HUES48 (cell line): Measurements from ENCODE around the gene SLC6A1.

Experiments used
- H3K27ac ChIP-seq: one replicate; pipeline ENCODE4 v1.7.0; 2013; ENCODE audit warnings: low read depth, low read length, inconsistent platforms
- H3K27me3 ChIP-seq: 2 replicates; pipeline ENCODE4 v1.6.1; 2013; ENCODE audit warnings: mild to moderate bottlenecking, low read length; ENCODE audit not compliant: control insufficient read depth, insufficient read depth
- H3K36me3 ChIP-seq: 2 replicates; pipeline ENCODE4 v1.6.1; 2013; ENCODE audit warnings: low read length; ENCODE audit not compliant: control insufficient read depth, insufficient read depth
- H3K4me1 ChIP-seq: 2 replicates; pipeline ENCODE4 v1.6.1; 2013; ENCODE audit warnings: mild to moderate bottlenecking, low read length; ENCODE audit not compliant: control insufficient read depth, insufficient read depth
- H3K4me3 ChIP-seq: 2 replicates; pipeline ENCODE4 v1.5.1; 2013; ENCODE audit warnings: mild to moderate bottlenecking, low read depth, low read length
- H3K9ac ChIP-seq: 2 replicates; pipeline ENCODE4 v1.6.1; 2013; ENCODE audit warnings: mild to moderate bottlenecking, low read depth, low read length, moderate library complexity
- H3K9me3 ChIP-seq: 2 replicates; pipeline ENCODE4 v1.6.1; 2013; ENCODE audit warnings: low read length; ENCODE audit not compliant: control insufficient read depth, insufficient read depth

SLC6A1 gene

DNA sequence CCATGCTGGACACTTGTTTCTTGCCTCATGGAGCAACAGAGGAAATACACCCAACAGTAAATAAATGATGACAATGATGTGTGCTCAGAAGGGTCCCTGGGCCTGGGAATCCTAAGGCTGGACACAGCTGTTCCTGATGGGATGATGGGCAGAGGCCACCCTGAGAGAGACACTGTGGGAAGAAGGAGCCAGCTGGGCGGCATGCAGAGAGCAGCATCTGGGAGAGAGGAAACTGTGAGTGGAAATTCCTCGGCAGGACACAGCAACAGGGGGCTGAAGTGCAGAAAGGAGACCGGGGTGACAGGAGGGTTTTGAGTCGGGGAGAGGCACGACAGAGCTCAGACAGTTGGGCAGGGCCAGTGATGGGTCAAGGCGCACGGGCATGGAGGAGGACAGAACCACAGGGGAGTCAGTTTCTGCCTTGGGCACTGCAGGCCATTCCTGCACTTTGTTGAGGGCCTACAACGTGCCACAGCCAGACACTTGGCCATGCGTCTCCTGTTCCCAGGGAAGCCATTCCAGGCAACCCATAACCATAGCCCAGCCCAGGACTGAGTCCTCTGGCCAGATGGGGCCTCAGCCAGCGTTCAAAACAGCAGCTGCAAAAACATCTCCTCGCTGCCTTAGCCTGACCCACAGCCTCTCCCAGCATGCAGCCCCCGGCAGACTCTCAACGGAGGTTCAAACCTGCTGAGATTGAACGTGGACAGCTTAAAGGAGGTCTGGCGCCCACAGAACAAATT is 36.7 kb upstream of the SLC6A1 start:
- no peaks in the 10 kb centered on the region for H3K36me3 ChIP-seq
- no peak overlapping the region for H3K4me3 ChIP-seq
- H3K9ac ChIP-seq = no peak overlapping the region
- H3K9me3 ChIP-seq = no peaks in the 10 kb centered on the region
- H3K27ac ChIP-seq = no peak overlapping the region
- H3K27me3 ChIP-seq = no peaks in the 10 kb centered on the region
- no peaks in the 10 kb centered on the region for H3K4me1 ChIP-seq

DNA sequence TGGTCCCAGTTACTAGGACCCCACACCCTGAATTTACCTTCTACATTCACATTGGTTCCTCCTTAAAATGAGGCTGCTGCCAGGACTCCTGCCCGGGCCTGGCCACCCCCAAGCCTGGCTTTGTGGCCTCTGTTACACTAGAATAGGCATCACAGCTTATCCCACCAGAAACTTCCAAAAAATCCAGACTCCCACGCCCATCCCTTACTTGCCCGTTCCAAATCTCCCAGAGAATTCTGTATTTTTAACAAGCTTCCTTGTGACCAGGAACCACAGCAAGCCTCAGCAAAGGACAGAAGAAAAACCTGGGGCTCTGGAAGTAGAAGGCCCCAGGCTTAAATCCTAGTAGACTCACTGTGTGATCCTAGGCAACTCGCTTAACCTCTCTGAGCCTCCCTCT is 36.0 kb upstream of the SLC6A1 start:
- no peak overlapping the region for H3K4me3 ChIP-seq
- no peaks in the 10 kb centered on the region for H3K36me3 ChIP-seq
- no peak overlapping the region for H3K27ac ChIP-seq
- H3K9ac ChIP-seq = no peak overlapping the region
- no peaks in the 10 kb centered on the region for H3K27me3 ChIP-seq
- H3K4me1 ChIP-seq = no peaks in the 10 kb centered on the region
- no peaks in the 10 kb centered on the region for H3K9me3 ChIP-seq

DNA sequence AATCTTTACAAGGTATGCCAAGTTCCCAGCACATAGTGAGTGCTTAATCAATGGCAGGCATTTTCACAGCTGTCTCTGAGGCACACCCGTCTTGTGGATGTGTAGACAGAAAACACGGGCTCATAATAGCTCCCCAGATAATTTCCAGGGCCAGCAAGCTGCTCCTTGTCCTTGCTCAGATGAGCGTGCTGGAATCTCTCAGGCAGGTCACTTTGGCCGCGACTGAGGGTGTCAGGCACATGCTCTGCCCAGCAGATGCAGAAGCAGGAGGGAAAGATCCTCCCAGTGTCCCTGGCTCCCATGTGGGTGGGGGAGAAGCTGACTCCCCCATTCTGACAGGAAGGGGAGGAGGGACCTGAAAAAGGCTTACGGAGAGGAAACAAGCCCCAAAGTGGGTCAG is 35.6 kb upstream of the SLC6A1 start:
- no peak overlapping the region for H3K4me3 ChIP-seq
- H3K27ac ChIP-seq = no peak overlapping the region
- H3K9ac ChIP-seq = no peak overlapping the region
- no peaks in the 10 kb centered on the region for H3K27me3 ChIP-seq
- H3K36me3 ChIP-seq = no peaks in the 10 kb centered on the region
- H3K9me3 ChIP-seq = no peaks in the 10 kb centered on the region
- no peaks in the 10 kb centered on the region for H3K4me1 ChIP-seq

DNA sequence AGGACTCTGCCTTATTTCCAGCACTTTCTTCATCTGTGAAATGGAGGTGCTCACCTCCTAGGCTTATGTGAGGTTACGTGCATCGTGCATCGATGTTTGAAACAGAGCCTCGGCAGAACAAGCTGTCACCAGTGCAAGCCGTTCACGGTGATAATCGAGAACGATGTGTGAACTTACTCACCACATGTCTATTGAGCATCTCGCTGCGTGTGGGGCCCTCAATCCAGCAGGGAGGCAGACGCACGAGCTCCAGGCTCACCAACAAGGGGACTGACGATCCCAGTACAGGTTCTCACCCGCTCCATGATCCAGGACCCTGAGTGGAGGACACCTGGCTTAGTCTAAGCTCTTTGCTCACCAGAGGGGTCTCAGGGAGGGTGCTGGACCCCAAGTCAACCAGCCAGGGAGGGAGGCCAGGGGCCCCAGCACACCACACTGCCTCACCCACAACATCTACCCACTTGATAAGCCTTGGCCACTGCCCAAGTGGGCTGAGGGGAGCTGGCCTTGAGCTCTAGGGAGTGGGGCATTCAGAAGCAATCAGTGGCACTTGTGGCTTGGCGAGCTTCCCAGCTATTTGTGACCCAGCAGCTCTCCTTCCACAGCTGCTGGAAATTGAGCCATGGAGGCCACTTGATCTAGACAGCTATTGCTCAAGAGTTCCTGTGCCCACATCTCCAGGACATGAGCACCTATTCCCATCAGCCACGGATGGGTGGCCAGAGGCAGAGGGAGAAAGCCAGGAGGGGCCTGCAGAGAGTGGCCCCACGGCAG is 34.4 kb upstream of the SLC6A1 start:
- no peaks in the 10 kb centered on the region for H3K27me3 ChIP-seq
- no peaks in the 10 kb centered on the region for H3K9me3 ChIP-seq
- H3K4me3 ChIP-seq = no peak overlapping the region
- no peaks in the 10 kb centered on the region for H3K36me3 ChIP-seq
- no peak overlapping the region for H3K9ac ChIP-seq
- no peak overlapping the region for H3K27ac ChIP-seq
- H3K4me1 ChIP-seq = no peaks in the 10 kb centered on the region

DNA sequence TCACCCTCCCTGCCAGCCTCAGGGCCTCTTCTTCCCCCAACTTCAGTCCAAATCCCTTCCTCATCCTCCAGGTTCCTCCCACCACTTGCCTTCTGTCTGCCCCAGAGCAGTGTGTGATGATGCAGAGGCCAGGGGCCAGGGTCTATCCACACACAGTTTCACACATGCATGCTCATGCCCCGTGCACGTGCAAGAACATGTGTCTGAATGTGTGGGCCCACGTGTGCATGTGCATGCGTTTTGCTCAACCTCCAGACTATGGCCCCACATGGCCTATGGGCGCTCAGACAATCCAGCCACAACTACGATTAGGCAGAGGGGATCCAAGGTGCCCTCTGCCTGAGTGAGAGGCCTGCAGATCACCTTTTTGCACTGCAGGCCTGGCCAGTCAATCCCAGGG is 32.3 kb upstream of the SLC6A1 start:
- Histone ChIP-seq H3K36me3 (no peaks in the 10 kb centered on the region), H3K9ac (no peak overlapping the region), H3K9me3 (no peaks in the 10 kb centered on the region), H3K4me3 (no peak overlapping the region), H3K27me3 (no peaks in the 10 kb centered on the region), H3K4me1 (no peaks in the 10 kb centered on the region), H3K27ac (no peak overlapping the region)

DNA sequence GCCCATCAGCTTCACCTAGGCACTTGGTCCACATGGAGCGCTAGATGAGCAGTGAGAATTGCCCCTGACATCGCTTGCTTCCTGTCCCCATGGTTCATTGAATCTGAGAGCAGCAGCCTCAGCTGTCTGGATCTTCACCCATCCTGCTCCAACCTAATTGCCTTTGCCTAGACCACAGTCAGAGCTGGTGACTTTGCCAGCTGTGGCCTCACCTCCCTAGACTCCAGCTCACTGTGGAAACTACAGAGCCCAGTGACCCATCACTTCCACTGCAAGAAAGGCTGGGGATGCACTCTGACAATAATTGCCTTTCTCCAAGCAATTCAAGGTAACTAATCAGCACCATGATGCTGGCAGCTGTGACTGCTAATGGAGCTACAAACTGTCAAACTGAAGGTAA is 30.6 kb upstream of the SLC6A1 start:
- H3K27me3 ChIP-seq = no peaks in the 10 kb centered on the region
- no peak overlapping the region for H3K27ac ChIP-seq
- H3K4me3 ChIP-seq = no peak overlapping the region
- H3K4me1 ChIP-seq = no peaks in the 10 kb centered on the region
- H3K9me3 ChIP-seq = no peaks in the 10 kb centered on the region
- no peaks in the 10 kb centered on the region for H3K36me3 ChIP-seq
- no peak overlapping the region for H3K9ac ChIP-seq

DNA sequence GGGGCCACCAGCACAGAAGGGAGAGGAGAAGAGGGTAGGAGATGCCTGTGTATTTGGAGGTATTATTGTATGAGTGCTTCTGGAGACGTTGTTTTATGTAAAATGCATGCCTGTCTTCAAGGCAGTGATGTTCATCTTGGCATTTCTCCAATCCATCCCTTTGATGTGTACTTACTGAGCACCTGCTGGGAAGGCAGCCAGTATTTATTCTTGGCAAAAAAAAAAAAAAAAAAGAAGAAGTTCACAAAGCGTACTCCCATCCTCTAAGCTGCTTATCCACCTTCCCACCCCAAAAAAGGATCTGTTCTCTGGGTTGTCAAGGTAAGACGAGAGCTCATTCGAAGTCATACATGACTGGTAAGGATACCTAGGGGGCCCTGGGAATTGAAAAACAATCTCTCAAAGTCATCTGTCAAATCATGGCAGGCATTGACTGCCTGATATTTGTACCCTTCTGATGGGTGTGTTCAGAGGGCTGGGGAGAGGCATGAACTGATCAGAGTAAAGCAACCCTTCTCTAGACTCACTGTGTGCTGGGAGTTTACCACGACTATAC is 30.0 kb upstream of the SLC6A1 start:
- Histone ChIP-seq H3K9ac (no peak overlapping the region), H3K27me3 (no peaks in the 10 kb centered on the region), H3K27ac (no peak overlapping the region), H3K9me3 (no peaks in the 10 kb centered on the region), H3K4me1 (no peaks in the 10 kb centered on the region), H3K4me3 (no peak overlapping the region), H3K36me3 (no peaks in the 10 kb centered on the region)

DNA sequence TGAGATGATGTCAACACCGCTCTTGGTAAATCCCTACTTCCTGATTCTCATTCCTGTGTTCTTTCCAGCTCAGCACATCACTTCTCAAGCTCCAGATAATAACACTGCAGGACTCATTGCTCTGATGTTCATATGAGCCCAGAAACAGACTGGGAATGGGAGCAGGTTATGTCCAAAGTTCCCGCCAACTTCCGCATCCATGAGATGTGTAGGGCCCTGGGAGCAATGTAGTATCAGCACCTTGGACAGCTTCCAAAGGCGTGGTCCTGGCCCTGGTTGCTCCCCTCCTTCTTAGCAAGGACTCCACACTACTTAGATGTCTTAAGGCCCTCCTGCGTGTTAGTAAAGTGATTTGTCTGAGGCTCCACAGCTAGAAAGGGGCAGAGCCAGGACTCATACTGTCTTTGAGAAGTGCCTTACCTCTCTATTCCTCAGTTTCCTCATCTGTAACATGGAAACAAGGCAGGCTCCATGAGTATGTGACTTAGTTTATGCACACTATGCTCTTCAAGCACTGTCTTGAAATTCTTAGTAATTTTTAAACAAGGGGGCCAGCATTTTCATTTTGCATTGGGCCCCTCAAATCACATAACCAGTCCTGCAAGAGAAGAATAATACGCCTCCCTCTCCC is 27.9 kb upstream of the SLC6A1 start:
- Histone ChIP-seq H3K36me3 (no peaks in the 10 kb centered on the region), H3K9me3 (no peaks in the 10 kb centered on the region), H3K27ac (no peak overlapping the region), H3K4me1 (peaks cover 7% of the 10 kb centered on the region; the same call in 1 of the 2 replicates), H3K27me3 (no peaks in the 10 kb centered on the region), H3K4me3 (no peak overlapping the region), H3K9ac (no peak overlapping the region)

DNA sequence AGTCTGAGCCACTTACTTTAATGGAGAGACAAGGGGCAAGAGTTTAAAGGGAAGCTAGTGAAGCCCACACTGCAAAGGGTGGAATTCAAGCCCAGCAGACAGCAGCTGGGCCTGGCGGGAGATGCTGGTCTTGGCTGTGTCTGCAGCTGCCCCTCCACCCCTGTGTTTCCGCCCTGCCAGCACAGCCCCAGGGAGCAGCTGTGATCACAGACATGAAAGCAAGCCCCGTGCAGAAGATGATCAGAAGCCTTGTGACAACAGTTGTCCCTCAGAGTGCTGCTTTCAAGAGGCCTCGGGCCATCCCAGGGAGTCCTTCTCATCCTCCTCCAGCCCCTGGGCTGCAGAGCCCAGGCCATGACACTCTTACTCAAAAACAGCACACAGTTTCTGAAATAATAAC is 24.1 kb upstream of the SLC6A1 start:
- H3K4me3 ChIP-seq = no peak overlapping the region
- H3K4me1 ChIP-seq = peaks cover 15% of the 10 kb centered on the region
- no peaks in the 10 kb centered on the region for H3K27me3 ChIP-seq
- H3K9me3 ChIP-seq = no peaks in the 10 kb centered on the region
- H3K9ac ChIP-seq = no peak overlapping the region
- H3K27ac ChIP-seq = peak overlapping the region; percentile 3
- no peaks in the 10 kb centered on the region for H3K36me3 ChIP-seq

DNA sequence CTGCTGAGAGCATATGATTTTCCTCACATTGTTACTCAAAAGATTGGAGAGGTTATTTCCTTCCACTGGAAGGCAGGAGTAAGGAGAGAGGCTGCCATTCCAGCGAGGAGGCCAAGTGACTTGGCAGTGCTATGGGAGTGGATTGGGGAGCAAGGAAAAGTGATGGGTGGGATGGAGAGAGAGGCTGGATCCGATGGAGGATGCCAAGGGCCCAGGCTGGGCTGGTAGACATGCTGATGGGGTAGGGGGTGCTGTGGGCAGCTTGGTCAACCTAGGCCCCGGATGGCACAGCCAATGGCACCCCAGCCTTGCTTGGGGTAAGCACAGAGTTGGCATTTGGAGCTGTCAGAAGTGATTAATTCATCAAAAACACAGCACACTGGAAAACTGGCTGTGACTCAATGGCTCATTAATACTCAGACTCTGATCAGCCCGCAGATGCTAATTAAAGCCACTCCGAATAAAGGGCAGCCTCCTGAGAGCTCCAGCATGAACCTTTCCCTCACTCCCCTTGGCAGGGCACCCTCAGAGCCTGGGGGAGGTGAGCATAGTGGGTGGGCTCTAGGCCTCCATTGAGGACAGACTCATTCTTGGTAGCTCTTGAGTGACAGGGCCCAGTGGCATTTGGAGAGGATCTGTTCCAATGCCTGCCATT is 22.1 kb upstream of the SLC6A1 start:
- Histone ChIP-seq H3K4me3 (no peak overlapping the region), H3K36me3 (no peaks in the 10 kb centered on the region), H3K9me3 (no peaks in the 10 kb centered on the region)

More for the DNA sequence above, 22.1 kb upstream of the SLC6A1 start:
- H3K27me3 ChIP-seq = no peaks in the 10 kb centered on the region
- H3K27ac ChIP-seq = no peak overlapping the region
- peaks cover 15% of the 10 kb centered on the region for H3K4me1 ChIP-seq
- no peak overlapping the region for H3K9ac ChIP-seq
